ENCODE measurements around the gene VSTM2L.

VSTM2L gene

GRCh38 chr20:37992802-37993409, 90.0 kb downstream of the VSTM2L start:
- H3K9ac ChIP-seq (ENCODE audit: low read depth, low read length), result no peak overlapping the region
- DNase-seq (peak; percentile 30), ATAC-seq (ENCODE audit: insufficient read depth, low read depth) (0 out of 3 replicates have a peak, but pooled peaks have one; percentile 29)
- H3K79me2 ChIP-seq (ENCODE audit: insufficient read depth, low read length), result no peaks in the 10 kb centered on the region
- TF ChIP-seq EZH2 (IDR thresholded peaks at IDR 0.05; ENCODE audit: borderline replicate concordance, low read depth, low read length, severe bottlenecking) (no peak), CTCF (IDR thresholded peaks at IDR 0.05; ENCODE audit: borderline replicate concordance, extremely low read depth, low read length, poor library complexity, severe bottlenecking) (peak; percentile 63)
- peaks cover 10% of the 10 kb centered on the region for H4K20me1 ChIP-seq (ENCODE audit: insufficient read depth, low read length)
- H3K9me3 ChIP-seq (ENCODE audit: insufficient read depth, low read length, severe bottlenecking), result no peaks in the 10 kb centered on the region
- H3K4me3 ChIP-seq (ENCODE audit: low read depth in 1 of 2, low read length in 2 of 2), result no peak overlapping the region
- H3K27ac ChIP-seq (ENCODE audit: low read length), result no peak overlapping the region
- H3K4me1 ChIP-seq (ENCODE audit: insufficient read depth, low read length), result no peaks in the 10 kb centered on the region
- H3K4me2 ChIP-seq (ENCODE audit: insufficient read depth, low read length), result no peak overlapping the region
- H3K36me3 ChIP-seq (ENCODE audit: insufficient read depth, low read length), result peaks cover 96% of the 10 kb centered on the region
- H2AFZ ChIP-seq (ENCODE audit: low read depth, low read length), result no peak overlapping the region
- H3K27me3 ChIP-seq (ENCODE audit: insufficient read depth, low read length, poor library complexity), result no peaks in the 10 kb centered on the region

GRCh38 chr20:37994512-37994911, 91.6 kb downstream of the VSTM2L start:
- no peak overlapping the region for H3K9ac ChIP-seq (ENCODE audit: low read depth, low read length)
- no peak overlapping the region for H2AFZ ChIP-seq (ENCODE audit: low read depth, low read length)
- no peaks in the 10 kb centered on the region for H3K79me2 ChIP-seq (ENCODE audit: insufficient read depth, low read length)
- H3K4me1 ChIP-seq (ENCODE audit: insufficient read depth, low read length), result no peaks in the 10 kb centered on the region
- TF ChIP-seq CTCF (IDR thresholded peaks at IDR 0.05; ENCODE audit: borderline replicate concordance, extremely low read depth, low read length, poor library complexity, severe bottlenecking) (no peak), EZH2 (IDR thresholded peaks at IDR 0.05; ENCODE audit: borderline replicate concordance, low read depth, low read length, severe bottlenecking) (no peak)
- no peaks in the 10 kb centered on the region for H3K27me3 ChIP-seq (ENCODE audit: insufficient read depth, low read length, poor library complexity)
- peaks cover 10% of the 10 kb centered on the region for H4K20me1 ChIP-seq (ENCODE audit: insufficient read depth, low read length)
- no peak overlapping the region for H3K4me3 ChIP-seq (ENCODE audit: low read depth in 1 of 2, low read length in 2 of 2)
- ATAC-seq (ENCODE audit: insufficient read depth, low read depth) (no peak), DNase-seq (no peak)
- peaks cover 95% of the 10 kb centered on the region for H3K36me3 ChIP-seq (ENCODE audit: insufficient read depth, low read length)
- no peak overlapping the region for H3K27ac ChIP-seq (ENCODE audit: low read length)
- no peak overlapping the region for H3K4me2 ChIP-seq (ENCODE audit: insufficient read depth, low read length)
- no peaks in the 10 kb centered on the region for H3K9me3 ChIP-seq (ENCODE audit: insufficient read depth, low read length, severe bottlenecking)

Measured in DND-41 (cell line).